ENCODE results near the gene DARS1.

DARS1 gene

GRCh38 chr2:136029149-136029548 is 43.7 kb upstream of the DARS1 start:
- TF ChIP-seq CTCF (conservative IDR thresholded peaks at IDR 0.05; ENCODE audit: low read depth, low read length), result no peak
- DNase-seq (ENCODE audit: low read depth), result no peak
- H3K4me3 ChIP-seq (ENCODE audit: low read depth, low read length), result no peak overlapping the region

- TF ChIP-seq CTCF (conservative IDR thresholded peaks at IDR 0.05; ENCODE audit: low read depth, low read length), result no peak
These were observed 42.6 kb upstream of the DARS1 start for GRCh38 chr2:136028001-136028400.

GRCh38 chr2:136027112-136027511 is 41.7 kb upstream of the DARS1 start:
- no peak for TF ChIP-seq CTCF (conservative IDR thresholded peaks at IDR 0.05; ENCODE audit: low read depth, low read length)
- no peak overlapping the region for H3K4me3 ChIP-seq (ENCODE audit: low read depth, low read length)
- no peak for DNase-seq (ENCODE audit: low read depth)

More at GRCh38 chr2:136028001-136028400, 42.6 kb upstream of the DARS1 start:
- no peak for DNase-seq (ENCODE audit: low read depth)
- H3K4me3 ChIP-seq (ENCODE audit: low read depth, low read length), result no peak overlapping the region

GRCh38 chr2:136025057-136025973 is 39.9 kb upstream of the DARS1 start:
- DNase-seq (ENCODE audit: low read depth), result peak; percentile 68
- TF ChIP-seq CTCF (conservative IDR thresholded peaks at IDR 0.05; ENCODE audit: low read depth, low read length), result no peak
- peak overlapping the region; percentile 43 for H3K4me3 ChIP-seq (ENCODE audit: low read depth, low read length)

- no peak for DNase-seq (ENCODE audit: low read depth)
- no peak overlapping the region for H3K4me3 ChIP-seq (ENCODE audit: low read depth, low read length)
- TF ChIP-seq CTCF (conservative IDR thresholded peaks at IDR 0.05; ENCODE audit: low read depth, low read length), result no peak
These were observed 39.2 kb upstream of the DARS1 start for GRCh38 chr2:136024616-136025015.

GRCh38 chr2:136024185-136024584 is 38.8 kb upstream of the DARS1 start:
- TF ChIP-seq CTCF (conservative IDR thresholded peaks at IDR 0.05; ENCODE audit: low read depth, low read length), result no peak
- no peak for DNase-seq (ENCODE audit: low read depth)
- no peak overlapping the region for H3K4me3 ChIP-seq (ENCODE audit: low read depth, low read length)

- no peak for DNase-seq (ENCODE audit: low read depth)
- TF ChIP-seq CTCF (conservative IDR thresholded peaks at IDR 0.05; ENCODE audit: low read depth, low read length), result no peak
- H3K4me3 ChIP-seq (ENCODE audit: low read depth, low read length), result no peak overlapping the region
These were observed 38.0 kb upstream of the DARS1 start for GRCh38 chr2:136023416-136023815.

All from choroid plexus epithelial cell (primary cell).